LoVo (cell line): ENCODE data around the gene C4BPB.
A peak's percentile ranks its signal among the peaks of the same experiment; 100 is the strongest.

Experiments used
- DNase-seq: peaks from one replicate; pipeline ENCODE4 v3.0.0-alpha.2; 2016; ENCODE audit warnings: low spot score

The C4BPB gene

GRCh38 chr1:207059881-207060280 is 28.8 kb upstream of the C4BPB start:
- no peak for DNase-seq

GRCh38 chr1:207060596-207060995 is 28.1 kb upstream of the C4BPB start:
- no peak for DNase-seq

- no peak for DNase-seq
Observed at GRCh38 chr1:207062058-207062457, 26.6 kb upstream of the C4BPB start.

- no peak for DNase-seq
Observed at GRCh38 chr1:207063014-207063413, 25.6 kb upstream of the C4BPB start.

GRCh38 chr1:207064561-207064960 is 24.1 kb upstream of the C4BPB start:
- no peak for DNase-seq

- no peak for DNase-seq
Observed at GRCh38 chr1:207067185-207067584, 21.5 kb upstream of the C4BPB start.

GRCh38 chr1:207067665-207068064 is 21.0 kb upstream of the C4BPB start:
- DNase-seq: no peak

GRCh38 chr1:207069061-207069460 is 19.6 kb upstream of the C4BPB start:
- DNase-seq: no peak

GRCh38 chr1:207069858-207070506 is 18.7 kb upstream of the C4BPB start:
- DNase-seq: no peak

- DNase-seq: no peak
Observed at GRCh38 chr1:207070811-207071210, 17.8 kb upstream of the C4BPB start.

- no peak for DNase-seq
Observed at GRCh38 chr1:207071426-207071825, 17.2 kb upstream of the C4BPB start.

- no peak for DNase-seq
Observed at GRCh38 chr1:207072233-207072632, 16.4 kb upstream of the C4BPB start.

GRCh38 chr1:207073906-207074820 is 14.5 kb upstream of the C4BPB start:
- no peak for DNase-seq

- DNase-seq: no peak
Observed at GRCh38 chr1:207076181-207076955, 12.3 kb upstream of the C4BPB start.

GRCh38 chr1:207077012-207077411 is 11.6 kb upstream of the C4BPB start:
- no peak for DNase-seq

GRCh38 chr1:207077470-207078377 is 10.9 kb upstream of the C4BPB start:
- peak; percentile 74 for DNase-seq

GRCh38 chr1:207078578-207079132 is 10.0 kb upstream of the C4BPB start:
- no peak for DNase-seq

- DNase-seq: peak; percentile 21
Observed at GRCh38 chr1:207079706-207080241, 8.9 kb upstream of the C4BPB start.

GRCh38 chr1:207081088-207081487 is 7.6 kb upstream of the C4BPB start:
- DNase-seq: no peak

- DNase-seq: no peak
Observed at GRCh38 chr1:207081806-207082205, 6.9 kb upstream of the C4BPB start.

- no peak for DNase-seq
Observed at GRCh38 chr1:207084232-207084631, 4.4 kb upstream of the C4BPB start.
